Renal pelvis (tissue), 4 donors: Measurements from ENCODE around the gene PRSS33. TPM values are rescaled to one million over a fixed set of nuclear protein-coding genes. Genes with fewer than 3 reads are reported as not detected.

ENCODE experiments used
- DNase-seq: peaks from one replicate; pipeline ENCODE4 v3.0.0-alpha.2; 2013
- polyA plus RNA-seq, 3 donors: library from polyadenylated mRNA; unstranded; fragments of 120-200 nt; gene quantifications; one replicate each; pipeline ENCODE4 v1.2.1, GENCODE V29; 2013; ENCODE audit not compliant: insufficient read length in 3 of 3

Gene PRSS33
- polyA plus RNA-seq, 3 donors = 0.26 TPM; not detected in 2

GRCh38 chr16:2799859-2800226, 12.5 kb upstream of the PRSS33 start:
- peak; percentile 21 for DNase-seq

DNA sequence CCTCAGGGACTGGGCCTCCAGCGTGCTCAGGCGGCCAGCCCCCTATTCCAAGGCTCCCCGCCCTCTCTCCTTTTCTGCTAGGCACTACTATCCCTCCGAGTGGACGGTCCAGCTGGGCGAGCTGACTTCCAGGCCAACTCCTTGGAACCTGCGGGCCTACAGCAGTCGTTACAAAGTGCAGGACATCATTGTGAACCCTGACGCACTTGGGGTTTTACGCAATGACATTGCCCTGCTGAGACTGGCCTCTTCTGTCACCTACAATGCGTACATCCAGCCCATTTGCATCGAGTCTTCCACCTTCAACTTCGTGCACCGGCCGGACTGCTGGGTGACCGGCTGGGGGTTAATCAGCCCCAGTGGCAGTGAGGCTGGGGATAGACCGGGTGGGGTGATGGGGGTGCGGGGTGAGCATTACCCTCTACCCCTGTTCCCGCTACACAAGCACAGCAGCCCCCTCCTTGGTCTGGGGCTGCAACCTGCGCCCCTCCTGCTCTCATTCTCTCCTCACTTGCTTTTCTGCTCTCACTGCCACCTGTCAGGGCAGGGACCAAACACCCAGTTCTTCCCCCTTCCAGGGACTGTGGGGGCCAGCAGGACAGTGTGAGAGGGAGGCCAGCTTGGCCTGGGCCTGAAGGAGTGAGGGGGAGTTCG, 12.0 kb upstream of the PRSS33 start:
- no peak for DNase-seq

- no peak for DNase-seq
Measured at GRCh38 chr16:2798723-2799204, 11.4 kb upstream of the PRSS33 start.

DNA sequence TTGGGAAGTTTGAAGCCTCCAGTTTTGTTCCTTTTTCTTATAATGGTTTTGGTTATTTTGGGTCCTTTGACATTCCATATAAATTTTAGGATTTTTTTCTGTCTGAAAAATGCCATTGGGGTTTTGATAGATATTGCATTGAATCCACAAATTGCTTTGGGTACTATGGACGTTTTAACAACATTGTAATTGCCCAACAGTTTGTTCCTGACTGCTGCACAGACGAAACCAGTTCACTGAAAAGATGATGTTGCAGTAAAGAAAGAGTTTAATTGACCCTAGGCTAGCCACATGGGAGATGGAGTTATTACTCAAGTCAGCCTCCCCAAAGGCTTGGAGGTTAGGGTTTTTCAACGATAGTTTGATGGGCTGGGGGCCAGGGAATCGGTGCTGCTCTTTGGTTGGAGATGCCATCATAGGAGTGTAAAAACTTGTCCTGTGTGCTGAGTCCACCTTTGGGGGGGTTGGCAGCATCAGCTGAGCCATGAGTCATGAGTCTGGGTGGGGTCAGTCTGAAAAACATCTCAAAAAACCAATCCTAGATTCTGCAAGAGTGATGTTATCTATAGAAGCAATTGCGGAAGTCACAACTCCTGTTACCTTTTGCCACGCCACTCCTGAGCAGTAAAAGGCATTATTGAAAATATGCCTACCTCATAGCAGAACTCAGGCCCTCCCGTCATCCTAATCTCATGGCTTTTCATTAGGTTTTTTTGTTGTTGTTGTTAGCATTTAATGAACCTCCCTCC, 8.2 kb upstream of the PRSS33 start:
- no peak for DNase-seq

- no peak for DNase-seq
Measured at GRCh38 chr16:2792940-2793339, 5.6 kb upstream of the PRSS33 start.

DNA sequence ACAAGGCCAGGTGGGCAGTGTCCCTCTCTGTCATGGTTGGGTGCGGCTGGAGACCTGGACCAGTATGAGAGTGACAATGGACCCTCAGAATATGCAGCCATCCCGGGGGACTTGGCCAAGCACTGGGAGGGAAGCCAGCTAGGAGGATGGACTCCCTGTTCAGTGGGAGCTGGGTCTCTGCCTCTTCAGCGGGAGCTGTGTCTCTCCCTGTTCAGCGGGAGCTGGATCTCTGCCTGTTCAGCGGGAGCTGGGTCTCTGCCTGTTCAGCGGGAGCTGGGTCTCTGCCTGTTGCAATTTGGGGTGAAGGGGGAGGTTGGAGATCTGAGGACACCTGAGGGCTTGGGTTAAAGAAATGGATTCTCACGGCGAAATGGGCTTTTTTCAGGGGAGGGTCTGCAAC, 3.8 kb upstream of the PRSS33 start:
- no peak for DNase-seq

DNA sequence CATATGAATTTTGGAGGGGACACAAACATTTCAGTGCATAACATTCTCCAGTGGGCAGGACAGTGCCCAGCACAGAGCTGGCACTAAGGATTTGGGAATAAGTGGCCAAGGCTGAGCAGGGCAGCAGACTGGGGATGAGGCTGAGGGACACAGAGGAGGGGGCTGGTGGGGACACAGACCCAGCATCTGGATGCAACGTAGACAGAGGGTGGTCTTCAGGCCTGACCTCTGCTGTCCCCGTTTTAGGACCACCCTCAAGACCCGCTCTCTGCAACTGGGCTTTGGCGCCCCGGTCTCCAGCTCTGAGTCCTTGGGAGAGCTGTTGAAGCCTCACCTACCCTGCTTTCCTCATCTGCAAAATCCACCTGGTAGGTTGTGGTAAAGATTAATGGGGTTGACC, 3.3 kb upstream of the PRSS33 start:
- no peak for DNase-seq

DNA sequence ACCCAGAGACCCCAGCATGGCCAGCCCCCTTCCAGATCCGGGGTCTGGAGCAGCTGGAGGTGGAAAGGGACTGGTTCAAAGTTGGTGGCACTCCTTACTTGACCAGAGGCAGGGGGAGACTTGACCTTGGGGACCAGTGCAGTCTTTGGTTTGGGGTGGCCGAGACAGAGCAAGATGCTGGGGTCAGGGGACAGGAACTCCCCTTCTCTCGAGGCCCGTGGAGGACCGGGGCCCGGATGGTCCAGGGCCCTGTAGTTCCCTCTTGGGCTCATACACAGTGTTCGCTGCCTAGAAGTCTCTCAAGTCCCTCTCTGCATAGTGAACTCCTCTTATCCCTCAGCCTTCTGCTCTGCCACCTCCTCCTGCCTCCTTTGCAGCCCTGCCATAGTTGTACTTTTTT, 601 bp upstream of the PRSS33 start:
- DNase-seq = no peak

GRCh38 chr16:2786826-2787151, 571 bp downstream of the PRSS33 start:
- DNase-seq = no peak

- no peak for DNase-seq
Measured at GRCh38 chr16:2786061-2786825, 1.1 kb downstream of the PRSS33 start.

DNA sequence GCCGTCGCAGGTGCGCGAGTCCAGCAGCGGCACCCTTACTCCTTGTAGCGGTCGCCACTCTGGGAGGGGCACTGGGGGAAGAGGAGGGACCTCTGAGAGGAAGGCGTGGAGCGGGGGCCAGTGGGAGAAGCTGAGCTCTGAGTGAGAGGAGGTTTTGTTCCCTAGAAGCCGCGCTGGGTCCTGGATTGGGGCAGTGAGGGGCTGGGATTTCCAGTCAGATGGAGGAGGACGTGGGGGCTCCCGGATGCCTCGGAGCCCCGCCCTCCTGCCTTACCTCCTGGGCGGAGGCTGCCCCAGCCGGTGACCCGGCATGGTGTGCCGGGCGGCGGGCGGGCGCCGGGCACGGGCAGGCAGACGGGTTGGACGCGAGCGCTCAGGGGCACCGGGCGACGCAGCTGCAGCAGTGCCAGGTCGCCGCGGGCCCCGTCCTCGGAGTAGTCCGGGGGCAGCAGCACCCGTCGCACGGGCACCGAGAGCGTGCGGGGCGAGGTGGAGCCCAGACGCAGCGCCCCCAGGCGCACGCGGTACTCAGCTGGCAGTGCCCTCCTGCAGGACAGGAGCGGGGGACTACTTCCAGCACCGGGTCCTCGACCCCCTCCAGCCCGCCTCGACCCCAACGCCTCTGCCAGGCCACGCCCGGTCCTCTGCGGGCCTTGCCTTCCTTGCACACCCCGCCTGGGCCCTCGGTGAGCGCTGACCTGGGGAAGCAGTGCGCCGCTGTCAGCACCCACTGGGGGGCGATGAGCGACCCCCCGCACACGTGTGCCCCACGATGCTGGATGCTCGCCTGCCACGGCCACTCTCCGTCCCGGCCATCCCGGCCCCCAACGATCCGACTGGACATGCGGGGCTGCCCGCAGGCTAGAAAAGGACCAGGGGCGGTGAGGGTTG, 2.0 kb downstream of the PRSS33 start:
- no peak for DNase-seq

- no peak for DNase-seq
Measured at GRCh38 chr16:2784358-2785100, 2.8 kb downstream of the PRSS33 start.

- DNase-seq = no peak
Measured at GRCh38 chr16:2783581-2784357, 3.6 kb downstream of the PRSS33 start.

- no peak for DNase-seq
Measured at GRCh38 chr16:2782583-2783351, 4.6 kb downstream of the PRSS33 start.

DNA sequence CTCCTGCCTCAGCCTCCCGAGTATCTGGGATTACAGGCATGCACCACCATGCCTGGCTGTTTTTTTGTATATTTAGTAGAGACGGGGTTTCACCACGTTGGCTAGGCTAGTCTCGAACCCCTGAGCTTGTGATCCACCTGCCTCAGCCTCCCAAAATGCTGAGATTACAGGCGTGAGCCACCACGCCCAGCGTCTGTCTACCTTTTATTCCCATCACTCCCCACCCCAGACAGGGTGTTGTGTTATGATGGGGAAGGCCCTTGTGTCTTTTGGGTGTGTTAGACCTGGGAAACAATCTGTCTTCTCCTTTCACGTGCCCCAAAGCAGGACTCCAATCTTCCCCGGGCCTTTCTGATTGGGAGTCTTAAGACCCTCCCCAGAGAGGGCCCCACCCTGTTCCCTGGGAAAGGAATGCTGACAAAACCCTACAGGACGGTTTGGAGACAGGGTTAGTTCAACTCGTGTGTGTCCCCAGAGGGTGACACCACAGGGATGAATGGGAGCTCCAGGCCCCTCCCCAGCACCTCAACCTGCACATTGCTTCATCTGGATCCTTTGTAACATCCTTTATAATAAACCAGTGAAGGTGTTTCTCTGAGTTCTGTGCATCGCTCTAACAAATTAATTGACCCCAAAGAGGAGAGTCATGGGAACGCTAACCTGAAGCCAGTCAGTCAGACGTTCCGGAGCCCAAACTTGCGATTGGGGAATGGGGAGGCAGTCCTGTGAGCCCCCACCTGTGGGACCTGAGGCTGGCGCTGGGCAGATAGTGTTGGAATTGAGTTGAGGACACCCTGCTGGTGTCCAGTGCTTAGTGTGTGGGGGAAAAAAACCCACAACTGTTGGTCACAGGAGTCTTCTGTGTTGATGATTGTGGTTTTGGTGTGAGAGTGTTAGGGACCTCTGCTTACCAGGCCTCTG, 7.1 kb downstream of the PRSS33 start:
- no peak for DNase-seq

DNA sequence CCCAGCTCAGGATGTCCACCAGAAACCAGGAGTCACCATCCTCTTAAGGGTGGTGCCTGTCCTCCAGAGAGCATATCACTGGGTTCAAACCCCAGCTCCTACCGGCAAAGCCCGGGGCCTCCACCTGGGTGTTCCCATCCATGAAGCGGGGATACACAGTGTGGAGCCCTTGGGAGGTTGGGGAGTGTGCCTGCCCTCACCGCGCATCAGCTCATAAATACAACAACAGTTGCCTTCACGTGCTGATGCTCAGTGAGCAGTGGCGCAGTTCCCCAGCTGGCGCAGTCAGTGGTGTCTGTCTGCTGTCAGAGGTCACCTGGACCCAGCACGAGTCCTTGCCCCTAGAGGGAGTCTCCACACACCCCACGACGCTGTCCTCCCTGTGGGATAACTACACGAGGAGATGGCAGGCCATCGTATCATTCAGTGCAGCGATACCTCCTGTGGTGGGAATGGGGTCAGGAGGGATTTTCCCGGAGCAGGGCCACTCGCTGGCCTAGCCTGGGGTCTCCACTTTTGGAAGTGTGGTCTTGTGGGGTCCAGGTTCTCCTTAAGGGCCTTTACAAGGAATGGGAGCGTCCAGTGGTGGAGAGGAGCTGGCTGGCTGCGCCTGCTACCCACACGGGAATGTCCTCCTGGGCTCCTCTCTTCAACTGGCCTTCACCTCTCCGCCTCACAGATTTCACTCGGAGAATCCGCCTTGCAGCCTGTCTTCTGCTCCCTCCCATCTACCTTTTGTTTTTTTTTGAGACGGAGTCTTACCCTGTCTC, 8.0 kb downstream of the PRSS33 start:
- no peak for DNase-seq

DNA sequence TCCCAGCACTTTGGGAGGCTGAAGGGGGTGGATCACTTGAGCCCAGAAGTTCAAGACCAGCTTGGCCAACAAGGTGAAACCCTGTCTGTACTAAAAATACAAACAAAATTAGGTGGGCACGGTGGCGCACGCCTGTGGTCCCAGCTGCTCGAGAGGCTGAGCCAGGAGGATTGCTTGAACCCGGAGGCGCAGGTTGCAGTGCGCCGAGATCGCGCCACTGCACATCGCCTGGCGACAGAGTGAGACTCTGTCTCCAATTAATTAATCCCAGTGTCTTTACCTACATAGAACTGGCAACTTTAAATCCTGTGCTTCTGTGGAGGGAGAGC, 8.8 kb downstream of the PRSS33 start:
- no peak for DNase-seq
